DND-41 (cell line): Measurements from ENCODE around the gene GALE.

Experiments used
- ATAC-seq: fragments of 200-7000 bp; cut with Tn5 transposase; 3 replicates; pipeline ENCODE4 v1.9.1; 2021; ENCODE audit warnings: low read depth; ENCODE audit not compliant: insufficient read depth
- DNase-seq: peaks from one replicate; pipeline ENCODE4 v3.0.0-alpha.2; 2020
- H2AFZ ChIP-seq: 2 replicates; pipeline ENCODE4 v1.6.0; 2012; ENCODE audit warnings: low read depth, low read length
- H3K27ac ChIP-seq: 2 replicates; pipeline ENCODE4 v1.5.1; 2012; ENCODE audit warnings: low read length, inconsistent platforms
- H3K27me3 ChIP-seq: fragments of 200-600 bp; sonication (generic); 2 replicates; pipeline ENCODE4 v1.6.0; 2012; ENCODE audit warnings: low read length, mild to moderate bottlenecking, inconsistent platforms; ENCODE audit not compliant: insufficient read depth, poor library complexity
- H3K36me3 ChIP-seq: 2 replicates; pipeline ENCODE4 v1.5.1; 2012; ENCODE audit warnings: low read length, inconsistent platforms; ENCODE audit not compliant: insufficient read depth
- H3K4me1 ChIP-seq: 2 replicates; pipeline ENCODE4 v1.5.1; 2012; ENCODE audit warnings: mild to moderate bottlenecking, low read length; ENCODE audit not compliant: insufficient read depth
- H3K4me2 ChIP-seq: 2 replicates; pipeline ENCODE4 v1.6.0; 2012; ENCODE audit warnings: mild to moderate bottlenecking, moderate library complexity, low read length, inconsistent platforms; ENCODE audit not compliant: insufficient read depth
- H3K4me3 ChIP-seq, 2 experiments: fragments of 200-600 bp in 1 of 2; shearing (Covaris generic) in 1 of 2; 2 replicates each; pipeline ENCODE4 v1.5.1; 2012 to 2016; ENCODE audit warnings: inconsistent platforms in 2 of 2, low read length in 2 of 2, mild to moderate bottlenecking in 2 of 2, low read depth in 1 of 2, moderate library complexity in 1 of 2
- H3K79me2 ChIP-seq: 2 replicates; pipeline ENCODE4 v1.6.0; 2012; ENCODE audit warnings: low read length, inconsistent platforms; ENCODE audit not compliant: insufficient read depth
- H3K9ac ChIP-seq: 2 replicates; pipeline ENCODE4 v1.6.0; 2012; ENCODE audit warnings: low read depth, mild to moderate bottlenecking, inconsistent platforms, low read length, moderate library complexity
- H3K9me3 ChIP-seq: 2 replicates; pipeline ENCODE4 v1.5.1; 2012; ENCODE audit warnings: low read length, moderate library complexity, mild to moderate bottlenecking, inconsistent platforms; ENCODE audit not compliant: insufficient read depth, severe bottlenecking
- H4K20me1 ChIP-seq: 2 replicates; pipeline ENCODE4 v1.6.0; 2012; ENCODE audit warnings: low read length; ENCODE audit not compliant: insufficient read depth
- CTCF ChIP-seq: IDR thresholded peaks from 2 replicates; pipeline ENCODE4 v1.5.1; 2012; ENCODE audit warnings: borderline replicate concordance, low read length, moderate library complexity, mild to moderate bottlenecking; ENCODE audit not compliant: poor library complexity, severe bottlenecking; ENCODE audit errors: extremely low read depth
- EZH2 ChIP-seq: IDR thresholded peaks from 3 replicates; pipeline ENCODE4 v1.6.1; 2012; ENCODE audit warnings: borderline replicate concordance, low read depth, mild to moderate bottlenecking, moderate library complexity, low read length, inconsistent platforms; ENCODE audit not compliant: severe bottlenecking

Gene GALE

GRCh38 chr1:23756676-23757075 is 43.9 kb downstream of the GALE start:
- TF ChIP-seq EZH2 (no peak), CTCF (no peak)
- Histone ChIP-seq H3K4me3 (no peak overlapping the region), H3K27ac (no peak overlapping the region), H3K36me3 (peaks cover 97% of the 10 kb centered on the region), H3K4me1 (no peaks in the 10 kb centered on the region), H3K9ac (no peak overlapping the region), H3K27me3 (no peaks in the 10 kb centered on the region), H3K9me3 (no peaks in the 10 kb centered on the region), H4K20me1 (peaks cover 12% of the 10 kb centered on the region), H2AFZ (no peak overlapping the region), H3K4me2 (no peak overlapping the region), H3K79me2 (peaks cover 6% of the 10 kb centered on the region; the same call in 1 of the 2 replicates)
- ATAC-seq (no peak), DNase-seq (no peak)

GRCh38 chr1:23752909-23753308 is 47.6 kb downstream of the GALE start:
- no peak overlapping the region for H3K4me2 ChIP-seq
- no peaks in the 10 kb centered on the region for H3K4me1 ChIP-seq
- H3K9me3 ChIP-seq: no peaks in the 10 kb centered on the region
- DNase-seq (no peak), ATAC-seq (no peak)
- no peak overlapping the region for H2AFZ ChIP-seq
- H3K27ac ChIP-seq: no peak overlapping the region
- H3K9ac ChIP-seq: no peak overlapping the region
- H4K20me1 ChIP-seq: peaks cover 21% of the 10 kb centered on the region
- no peak for TF ChIP-seq EZH2
- no peak for TF ChIP-seq CTCF
- H3K36me3 ChIP-seq: peaks cover 86% of the 10 kb centered on the region
- no peak overlapping the region for H3K4me3 ChIP-seq
- H3K79me2 ChIP-seq: peaks cover 32% of the 10 kb centered on the region
- H3K27me3 ChIP-seq: no peaks in the 10 kb centered on the region

GRCh38 chr1:23751815-23752200 is 48.7 kb downstream of the GALE start:
- H3K4me1 ChIP-seq: peaks cover 8% of the 10 kb centered on the region; the same call in 1 of the 2 replicates
- no peak overlapping the region for H3K4me2 ChIP-seq
- no peak overlapping the region for H2AFZ ChIP-seq
- H3K9me3 ChIP-seq: no peaks in the 10 kb centered on the region
- H3K27ac ChIP-seq: no peak overlapping the region
- TF ChIP-seq CTCF (no peak), EZH2 (no peak)
- no peak overlapping the region for H3K4me3 ChIP-seq
- peaks cover 32% of the 10 kb centered on the region for H4K20me1 ChIP-seq
- DNase-seq (no peak), ATAC-seq (no peak)
- H3K36me3 ChIP-seq: peaks cover 84% of the 10 kb centered on the region
- peaks cover 43% of the 10 kb centered on the region for H3K79me2 ChIP-seq
- no peaks in the 10 kb centered on the region for H3K27me3 ChIP-seq
- no peak overlapping the region for H3K9ac ChIP-seq
